ENCODE measurements around the gene BCR. TPM values are rescaled to one million over a fixed set of nuclear protein-coding genes. Genes with fewer than 3 reads are reported as not detected.
"Not testable (repeated sequence)": the region's sequence is repeated elsewhere in the genome, so short reads cannot be mapped to it uniquely, and the experiment has no call there.

BCR gene
- polyA plus RNA-seq, 1 donor, result 13.9 TPM

- DNase-seq (ENCODE audit: low read depth), result not testable (repeated sequence)
Observed at GRCh38 chr22:23311635-23312420, 131.5 kb downstream of the BCR start.

- DNase-seq (ENCODE audit: low read depth), result no peak
Observed at GRCh38 chr22:23313791-23314567, 133.7 kb downstream of the BCR start.

GRCh38 chr22:23315341-23315917, 135.1 kb downstream of the BCR start:
- no peak for DNase-seq (ENCODE audit: low read depth)

- DNase-seq (ENCODE audit: low read depth), result not testable (repeated sequence)
Observed at GRCh38 chr22:23316596-23316995, 136.3 kb downstream of the BCR start.

- not testable (repeated sequence) for DNase-seq (ENCODE audit: low read depth)
Observed at GRCh38 chr22:23318316-23318715, 138.0 kb downstream of the BCR start.

GRCh38 chr22:23322497-23323080, 142.3 kb downstream of the BCR start:
- not testable (repeated sequence) for DNase-seq (ENCODE audit: low read depth)

- not testable (repeated sequence) for DNase-seq (ENCODE audit: low read depth)
Observed at GRCh38 chr22:23323960-23324688, 143.8 kb downstream of the BCR start.

GRCh38 chr22:23325183-23325582, 144.9 kb downstream of the BCR start:
- no peak for DNase-seq (ENCODE audit: low read depth)

GRCh38 chr22:23333822-23334221, 153.5 kb downstream of the BCR start:
- DNase-seq (ENCODE audit: low read depth), result not testable (repeated sequence)

- not testable (repeated sequence) for DNase-seq (ENCODE audit: low read depth)
Observed at GRCh38 chr22:23337672-23338071, 157.4 kb downstream of the BCR start.

- not testable (repeated sequence) for DNase-seq (ENCODE audit: low read depth)
Observed at GRCh38 chr22:23341942-23342695, 161.8 kb downstream of the BCR start.

- DNase-seq (ENCODE audit: low read depth), result no peak
Observed at GRCh38 chr22:23351321-23351720, 171.0 kb downstream of the BCR start.

GRCh38 chr22:23353004-23353403, 172.7 kb downstream of the BCR start:
- DNase-seq (ENCODE audit: low read depth), result no peak

GRCh38 chr22:23353696-23354095, 173.4 kb downstream of the BCR start:
- DNase-seq (ENCODE audit: low read depth), result no peak

- DNase-seq (ENCODE audit: low read depth), result no peak
Observed at GRCh38 chr22:23356094-23356493, 175.8 kb downstream of the BCR start.

- no peak for DNase-seq (ENCODE audit: low read depth)
Observed at GRCh38 chr22:23357053-23357452, 176.7 kb downstream of the BCR start.

- DNase-seq (ENCODE audit: low read depth), result no peak
Observed at GRCh38 chr22:23359583-23360123, 179.3 kb downstream of the BCR start.

GRCh38 chr22:23361676-23362075, 181.4 kb downstream of the BCR start:
- no peak for DNase-seq (ENCODE audit: low read depth)

GRCh38 chr22:23363683-23364082, 183.4 kb downstream of the BCR start:
- DNase-seq (ENCODE audit: low read depth), result no peak

GRCh38 chr22:23364389-23364788, 184.1 kb downstream of the BCR start:
- DNase-seq (ENCODE audit: low read depth), result no peak
